ENCODE measurements around the gene THSD8. TPM values are rescaled to one million over a fixed set of nuclear protein-coding genes. Genes with fewer than 3 reads are reported as not detected.
"Not testable (repeated sequence)": the region's sequence is repeated elsewhere in the genome, so short reads cannot be mapped to it uniquely, and the experiment has no call there.

The THSD8 gene
- total and polyA plus RNA-seq, 2 donors, result 4.1 to 9.9 TPM

- Histone ChIP-seq H3K27ac (ENCODE audit: low read depth in 1 of 2, low read length in 1 of 2) (no peak overlapping the region), H3K27me3 (ENCODE audit: control insufficient read depth in 2 of 2, insufficient read depth in 1 of 2, low read length in 1 of 2) (peaks cover 0 to 37% of the 10 kb centered on the region in 2 donors), H3K9me3 (ENCODE audit: control insufficient read depth in 2 of 2, insufficient read depth in 1 of 2, low read length in 1 of 2) (peaks cover 0 to 3% of the 10 kb centered on the region in 2 donors), H3K4me3 (ENCODE audit: low read length in 2 of 2) (no peak overlapping the region), H3K36me3 (ENCODE audit: control insufficient read depth in 2 of 2, insufficient read depth in 2 of 2, low read length in 1 of 2) (peaks cover 19 to 25% of the 10 kb centered on the region in 2 donors), H3K4me1 (ENCODE audit: control insufficient read depth in 2 of 2, insufficient read depth in 2 of 2, low read length in 2 of 2) (peaks cover 18 to 42% of the 10 kb centered on the region in 2 donors)
- WGBS, result 97% methylated on average over 26 of the region's 26 CpGs
- DNase-seq (ENCODE audit: low read depth in 6 of 9, low spot score in 9 of 9), result no peak
Measured at GRCh38 chr19:12804051-12804450, 2.2 kb downstream of the THSD8 start.

GRCh38 chr19:12806242-12807081, 4.6 kb downstream of the THSD8 start, which contains the start of gene RNASEH2A:
RNASEH2A (plus strand) TSS chr19:12806584; CDS start chr19:12806674, 90 bp downstream.
- peak in 7 of 9 donors; percentile 76 to 92 (median 83) for DNase-seq (ENCODE audit: low read depth in 6 of 9, low spot score in 9 of 9)
- peak within 1 kb of the TSS; percentile 64 to 77 for H3K27ac ChIP-seq (ENCODE audit: low read depth in 1 of 2, low read length in 1 of 2)
- WGBS, result 6% methylated on average over 66 of the region's 66 CpGs
- H3K9me3 ChIP-seq (ENCODE audit: control insufficient read depth in 2 of 2, insufficient read depth in 1 of 2, low read length in 1 of 2), result no peaks in the 10 kb centered on the region
- H3K27me3 ChIP-seq (ENCODE audit: control insufficient read depth in 2 of 2, insufficient read depth in 1 of 2, low read length in 1 of 2), result peaks cover 0 to 19% of the 10 kb centered on the region in 2 donors
- peak within 1 kb of the TSS; percentile 63 to 83 for H3K4me3 ChIP-seq (ENCODE audit: low read length in 2 of 2)
- peaks cover 15 to 20% of the 10 kb centered on the region in 2 donors for H3K36me3 ChIP-seq (ENCODE audit: control insufficient read depth in 2 of 2, insufficient read depth in 2 of 2, low read length in 1 of 2)
- peaks cover 12 to 26% of the 10 kb centered on the region in 2 donors for H3K4me1 ChIP-seq (ENCODE audit: control insufficient read depth in 2 of 2, insufficient read depth in 2 of 2, low read length in 2 of 2)

DNA sequence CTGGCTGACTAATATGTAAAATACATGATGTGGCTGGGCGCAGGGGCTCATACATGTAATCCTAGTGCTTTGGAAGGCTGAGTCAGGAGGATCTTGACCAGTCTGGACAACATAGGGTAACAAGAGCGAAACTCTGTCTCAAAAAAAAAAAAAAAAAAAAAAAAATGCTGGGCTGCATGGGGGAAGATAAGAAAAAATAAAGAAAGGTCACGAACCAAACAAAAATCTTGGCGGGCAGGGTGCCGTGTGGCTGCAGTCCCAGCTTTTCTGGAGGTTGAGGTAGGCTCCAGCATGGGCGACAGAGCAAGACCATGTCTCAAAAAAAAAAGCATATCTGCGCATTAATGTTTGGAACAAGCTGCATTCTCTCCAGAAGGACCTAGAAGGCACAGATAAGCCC, 13.2 kb downstream of the THSD8 start:
- WGBS, result 98% methylated on average over 7 of the region's 7 CpGs
- Histone ChIP-seq H3K4me3 (ENCODE audit: low read length in 2 of 2) (no peak overlapping the region), H3K9me3 (ENCODE audit: control insufficient read depth in 2 of 2, insufficient read depth in 1 of 2, low read length in 1 of 2) (no peaks in the 10 kb centered on the region), H3K36me3 (ENCODE audit: control insufficient read depth in 2 of 2, insufficient read depth in 2 of 2, low read length in 1 of 2) (peaks cover 15 to 17% of the 10 kb centered on the region in 2 donors), H3K4me1 (ENCODE audit: control insufficient read depth in 2 of 2, insufficient read depth in 2 of 2, low read length in 2 of 2) (no peaks in the 10 kb centered on the region), H3K27ac (ENCODE audit: low read depth in 1 of 2, low read length in 1 of 2) (no peak overlapping the region), H3K27me3 (ENCODE audit: control insufficient read depth in 2 of 2, insufficient read depth in 1 of 2, low read length in 1 of 2) (no peaks in the 10 kb centered on the region)
- no peak for DNase-seq (ENCODE audit: low read depth in 6 of 9, low spot score in 9 of 9)

DNA sequence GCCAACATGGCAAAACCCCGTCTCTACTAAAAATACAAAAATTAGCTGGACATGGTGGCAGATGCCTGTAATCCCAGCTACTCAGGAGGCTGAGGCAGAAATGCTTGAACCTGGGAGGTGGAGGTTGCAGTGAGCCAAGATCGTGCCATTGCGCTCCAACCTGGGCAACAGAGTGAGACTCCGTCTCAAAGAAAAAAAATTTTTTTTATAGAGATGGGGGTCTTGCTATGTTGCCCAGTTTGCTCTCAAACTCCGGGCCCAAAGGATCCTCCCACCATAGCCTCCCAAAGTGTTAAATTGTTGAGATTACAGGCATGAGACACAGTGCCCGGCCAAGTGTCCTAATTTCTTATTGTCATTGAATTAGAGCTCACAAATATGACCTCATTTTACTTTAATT, 15.3 kb downstream of the THSD8 start:
- not testable (repeated sequence) for H3K27me3 ChIP-seq (ENCODE audit: control insufficient read depth in 2 of 2, insufficient read depth in 1 of 2, low read length in 1 of 2); H3K4me1 ChIP-seq (ENCODE audit: control insufficient read depth in 2 of 2, insufficient read depth in 2 of 2, low read length in 2 of 2); H3K27ac ChIP-seq (ENCODE audit: low read depth in 1 of 2, low read length in 1 of 2); DNase-seq (ENCODE audit: low read depth in 6 of 9, low spot score in 9 of 9); H3K9me3 ChIP-seq (ENCODE audit: control insufficient read depth in 2 of 2, insufficient read depth in 1 of 2, low read length in 1 of 2); H3K4me3 ChIP-seq (ENCODE audit: low read length in 2 of 2)
- peaks cover 8 to 15% of the 10 kb centered on the region in 2 donors for H3K36me3 ChIP-seq (ENCODE audit: control insufficient read depth in 2 of 2, insufficient read depth in 2 of 2, low read length in 1 of 2)
- 98% methylated on average over 6 of the region's 6 CpGs for WGBS

GRCh38 chr19:12817810-12818209, 15.9 kb downstream of the THSD8 start:
- H3K4me1 ChIP-seq (ENCODE audit: control insufficient read depth in 2 of 2, insufficient read depth in 2 of 2, low read length in 2 of 2); H3K27me3 ChIP-seq (ENCODE audit: control insufficient read depth in 2 of 2, insufficient read depth in 1 of 2, low read length in 1 of 2); H3K27ac ChIP-seq (ENCODE audit: low read depth in 1 of 2, low read length in 1 of 2); H3K4me3 ChIP-seq (ENCODE audit: low read length in 2 of 2); H3K9me3 ChIP-seq (ENCODE audit: control insufficient read depth in 2 of 2, insufficient read depth in 1 of 2, low read length in 1 of 2); DNase-seq (ENCODE audit: low read depth in 6 of 9, low spot score in 9 of 9): not testable (repeated sequence)
- 99% methylated on average over 11 of the region's 11 CpGs for WGBS
- peaks cover 8 to 12% of the 10 kb centered on the region in 2 donors for H3K36me3 ChIP-seq (ENCODE audit: control insufficient read depth in 2 of 2, insufficient read depth in 2 of 2, low read length in 1 of 2)

DNA sequence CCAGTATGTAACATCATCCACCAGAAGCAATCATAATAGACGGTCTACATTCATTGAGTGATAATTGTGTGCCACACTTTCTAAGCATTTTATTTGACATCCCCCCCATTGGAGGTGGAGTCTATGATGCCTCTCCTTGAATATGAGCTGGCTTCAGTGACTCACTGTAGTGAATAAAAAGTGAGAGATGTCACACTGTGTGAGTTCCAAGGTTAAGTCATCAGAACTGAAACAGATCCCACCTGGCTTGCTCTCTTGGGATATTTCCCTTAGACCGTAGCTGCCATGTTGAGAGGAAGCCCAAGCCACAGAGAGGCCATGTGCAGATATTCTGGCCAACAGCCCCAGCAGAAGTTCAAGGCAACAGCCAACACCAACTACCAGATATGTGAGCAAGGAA, 19.9 kb downstream of the THSD8 start:
- Histone ChIP-seq H3K4me1 (ENCODE audit: control insufficient read depth in 2 of 2, insufficient read depth in 2 of 2, low read length in 2 of 2) (peaks cover 0 to 3% of the 10 kb centered on the region in 2 donors), H3K36me3 (ENCODE audit: control insufficient read depth in 2 of 2, insufficient read depth in 2 of 2, low read length in 1 of 2) (no peaks in the 10 kb centered on the region), H3K27ac (ENCODE audit: low read depth in 1 of 2, low read length in 1 of 2) (no peak overlapping the region), H3K9me3 (ENCODE audit: control insufficient read depth in 2 of 2, insufficient read depth in 1 of 2, low read length in 1 of 2) (no peaks in the 10 kb centered on the region), H3K4me3 (ENCODE audit: low read length in 2 of 2) (no peak overlapping the region), H3K27me3 (ENCODE audit: control insufficient read depth in 2 of 2, insufficient read depth in 1 of 2, low read length in 1 of 2) (peaks cover 7 to 17% of the 10 kb centered on the region in 2 donors)
- 96% methylated on average over 2 of the region's 2 CpGs for WGBS
- no peak for DNase-seq (ENCODE audit: low read depth in 6 of 9, low spot score in 9 of 9)

DNA sequence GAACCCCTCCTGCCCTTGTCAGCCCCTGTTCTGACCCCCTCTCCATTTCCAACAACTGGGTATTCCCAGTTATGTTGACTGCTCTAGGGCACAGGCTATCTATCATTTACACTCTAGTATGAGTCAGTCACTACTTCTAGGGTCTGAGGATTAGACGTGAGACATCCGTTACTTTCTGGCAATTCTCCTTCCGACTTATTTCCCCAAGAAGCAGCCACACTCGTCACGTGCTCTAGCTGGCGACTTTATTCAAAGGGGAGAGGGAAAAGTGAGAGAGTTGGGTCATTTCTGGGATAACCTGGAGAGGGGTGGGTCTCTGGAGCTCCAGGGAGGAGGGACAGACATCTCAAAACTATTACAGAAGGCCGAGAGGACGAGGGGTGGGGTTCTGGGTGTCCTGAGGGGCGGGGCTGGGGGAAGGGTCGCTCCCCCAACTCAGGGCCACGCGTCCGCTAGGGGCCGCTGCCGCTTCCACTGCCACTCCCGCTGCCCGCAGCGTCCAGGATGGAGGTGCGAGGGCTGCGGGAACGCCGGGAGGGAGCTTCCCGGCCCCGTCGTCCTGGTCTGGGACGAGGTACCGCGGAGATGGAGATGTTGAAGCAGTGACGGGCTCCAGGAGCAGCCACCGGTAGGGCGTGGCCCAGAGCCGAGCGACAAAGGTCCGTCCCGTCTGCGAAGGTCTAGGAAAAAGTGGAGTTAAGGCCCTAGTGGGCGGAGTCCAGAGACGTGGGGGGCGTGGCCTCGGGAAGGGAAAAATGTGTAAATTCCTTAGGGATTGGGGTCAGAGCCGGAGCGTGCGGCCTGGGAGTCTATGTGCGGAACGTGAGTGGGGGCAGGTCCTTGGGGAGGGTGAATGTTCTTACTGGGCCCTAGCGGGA, 23.6 kb downstream of the THSD8 start:
- DNase-seq (ENCODE audit: low read depth in 6 of 9, low spot score in 9 of 9), result no peak
- H3K36me3 ChIP-seq (ENCODE audit: control insufficient read depth in 2 of 2, insufficient read depth in 2 of 2, low read length in 1 of 2), result no peaks in the 10 kb centered on the region
- no peak overlapping the region for H3K27ac ChIP-seq (ENCODE audit: low read depth in 1 of 2, low read length in 1 of 2)
- H3K27me3 ChIP-seq (ENCODE audit: control insufficient read depth in 2 of 2, insufficient read depth in 1 of 2, low read length in 1 of 2), result peaks cover 13 to 51% of the 10 kb centered on the region in 2 donors
- WGBS, result 11% methylated on average over 46 of the region's 46 CpGs
- H3K4me3 ChIP-seq (ENCODE audit: low read length in 2 of 2), result no peak overlapping the region
- peaks cover 0 to 2% of the 10 kb centered on the region in 2 donors for H3K9me3 ChIP-seq (ENCODE audit: control insufficient read depth in 2 of 2, insufficient read depth in 1 of 2, low read length in 1 of 2)
- H3K4me1 ChIP-seq (ENCODE audit: control insufficient read depth in 2 of 2, insufficient read depth in 2 of 2, low read length in 2 of 2), result peaks cover 0 to 3% of the 10 kb centered on the region in 2 donors

DNA sequence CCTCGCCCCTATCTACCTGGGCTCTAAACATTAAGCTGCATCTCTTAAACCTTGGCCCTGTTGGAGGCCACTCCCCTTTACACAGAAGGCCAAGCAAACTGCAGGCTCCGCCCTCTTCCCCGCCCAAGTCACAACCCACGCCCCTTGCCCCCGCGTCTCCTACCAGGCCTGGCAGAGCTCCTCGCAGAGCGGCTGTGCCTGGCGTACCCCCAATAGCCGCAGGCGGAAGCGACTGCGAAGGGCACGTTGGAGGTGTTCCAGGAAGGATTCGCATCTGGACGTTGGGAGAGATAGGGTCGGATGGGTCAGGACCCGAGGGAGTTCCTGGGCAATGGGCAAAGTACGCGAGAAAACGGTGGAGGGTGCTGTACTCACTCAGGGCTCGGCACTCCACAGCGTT, 26.6 kb downstream of the THSD8 start:
- H3K27ac ChIP-seq (ENCODE audit: low read depth in 1 of 2, low read length in 1 of 2), result no peak overlapping the region
- no peaks in the 10 kb centered on the region for H3K36me3 ChIP-seq (ENCODE audit: control insufficient read depth in 2 of 2, insufficient read depth in 2 of 2, low read length in 1 of 2)
- no peak overlapping the region for H3K4me3 ChIP-seq (ENCODE audit: low read length in 2 of 2)
- 11% methylated on average over 23 of the region's 23 CpGs for WGBS
- peak in 4 of 9 donors; percentile 32 to 71 (median 53) for DNase-seq (ENCODE audit: low read depth in 6 of 9, low spot score in 9 of 9)
- peaks cover 26 to 80% of the 10 kb centered on the region in 2 donors for H3K27me3 ChIP-seq (ENCODE audit: control insufficient read depth in 2 of 2, insufficient read depth in 1 of 2, low read length in 1 of 2)
- H3K9me3 ChIP-seq (ENCODE audit: control insufficient read depth in 2 of 2, insufficient read depth in 1 of 2, low read length in 1 of 2), result peaks cover 2 to 7% of the 10 kb centered on the region in 2 donors
- peaks cover 3 to 7% of the 10 kb centered on the region in 2 donors for H3K4me1 ChIP-seq (ENCODE audit: control insufficient read depth in 2 of 2, insufficient read depth in 2 of 2, low read length in 2 of 2)

DNA sequence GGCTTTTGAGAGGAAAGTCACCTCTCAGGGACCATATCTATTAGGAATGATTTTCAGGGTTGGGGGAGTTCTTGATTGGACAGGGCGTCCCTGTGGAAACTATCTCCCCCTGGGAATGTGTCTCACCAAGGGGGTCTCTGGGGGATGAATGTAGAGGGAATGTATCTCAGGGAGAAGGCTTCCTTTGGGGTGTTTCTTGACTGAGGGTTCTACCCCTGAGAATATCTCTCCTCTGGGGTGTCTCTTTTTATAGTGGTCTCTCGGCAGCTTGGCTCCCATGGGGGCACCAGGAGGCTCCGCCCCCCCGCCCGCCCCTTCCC, 31.5 kb downstream of the THSD8 start:
- Histone ChIP-seq H3K36me3 (ENCODE audit: control insufficient read depth in 2 of 2, insufficient read depth in 2 of 2, low read length in 1 of 2) (no peaks in the 10 kb centered on the region), H3K27me3 (ENCODE audit: control insufficient read depth in 2 of 2, insufficient read depth in 1 of 2, low read length in 1 of 2) (peaks cover 63 to 96% of the 10 kb centered on the region in 2 donors), H3K27ac (ENCODE audit: low read depth in 1 of 2, low read length in 1 of 2) (no peak overlapping the region), H3K9me3 (ENCODE audit: control insufficient read depth in 2 of 2, insufficient read depth in 1 of 2, low read length in 1 of 2) (peaks cover 3 to 11% of the 10 kb centered on the region in 2 donors), H3K4me1 (ENCODE audit: control insufficient read depth in 2 of 2, insufficient read depth in 2 of 2, low read length in 2 of 2) (peaks cover 2 to 10% of the 10 kb centered on the region in 2 donors), H3K4me3 (ENCODE audit: low read length in 2 of 2) (peak overlapping the region in 1 of 2 donors; percentile 50)
- WGBS, result 2% methylated on average over 5 of the region's 5 CpGs
- no peak for DNase-seq (ENCODE audit: low read depth in 6 of 9, low spot score in 9 of 9)
